TTC549 (cell line): ENCODE results near the gene SAP130.

ENCODE experiments used
- FAIRE-seq: peaks from 2 replicates; lab custom pipeline; 2012; peaks lifted over from hg19 to GRCh38; lab: Jason Lieb, UNC

SAP130 gene

GRCh38 chr2:128026448-128027277 is 1.2 kb downstream of the SAP130 start:
- FAIRE-seq, result no peak

DNA sequence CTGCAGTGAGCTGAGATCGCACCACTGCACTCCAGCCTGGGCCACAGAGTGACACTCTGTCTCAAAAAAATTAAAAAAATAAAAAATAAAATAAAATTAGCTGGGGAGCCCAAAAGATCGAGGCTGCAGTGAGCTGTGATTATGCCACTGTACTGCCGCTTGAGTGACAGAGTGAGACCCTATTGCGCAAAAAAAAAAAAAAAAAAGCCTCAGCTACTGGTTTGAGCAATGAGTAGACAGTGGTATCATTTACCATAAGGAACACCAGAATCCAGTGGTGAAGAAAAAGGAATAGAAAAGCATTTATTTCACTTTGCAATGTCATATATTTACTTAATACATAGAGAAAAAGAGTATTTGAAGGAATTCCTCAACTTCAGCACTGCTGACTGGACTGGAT is 3.0 kb downstream of the SAP130 start:
- no peak for FAIRE-seq

GRCh38 chr2:128017561-128017960 is 10.3 kb downstream of the SAP130 start:
- no peak for FAIRE-seq

- FAIRE-seq, result no peak
Observed at GRCh38 chr2:128016620-128017019, 11.2 kb downstream of the SAP130 start.

DNA sequence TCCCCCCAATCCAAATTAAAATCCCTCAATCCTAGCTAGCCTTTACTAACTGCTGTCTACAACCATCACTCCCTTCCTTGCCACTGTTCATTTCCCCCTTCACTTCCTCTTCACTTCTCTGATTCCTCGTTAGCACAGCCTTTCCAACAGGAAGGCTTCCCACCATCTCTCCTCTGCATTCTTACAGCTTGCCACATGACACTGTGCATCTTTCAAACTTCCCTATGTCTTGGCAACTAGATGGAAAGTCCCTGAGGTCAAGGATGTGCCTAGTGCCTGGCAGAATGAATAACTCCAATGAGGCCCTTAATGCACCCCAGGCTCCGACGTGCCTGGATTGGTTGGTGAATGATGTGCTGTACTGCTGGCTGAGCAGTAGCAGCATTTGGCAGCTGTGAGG is 15.2 kb downstream of the SAP130 start:
- FAIRE-seq, result no peak

DNA sequence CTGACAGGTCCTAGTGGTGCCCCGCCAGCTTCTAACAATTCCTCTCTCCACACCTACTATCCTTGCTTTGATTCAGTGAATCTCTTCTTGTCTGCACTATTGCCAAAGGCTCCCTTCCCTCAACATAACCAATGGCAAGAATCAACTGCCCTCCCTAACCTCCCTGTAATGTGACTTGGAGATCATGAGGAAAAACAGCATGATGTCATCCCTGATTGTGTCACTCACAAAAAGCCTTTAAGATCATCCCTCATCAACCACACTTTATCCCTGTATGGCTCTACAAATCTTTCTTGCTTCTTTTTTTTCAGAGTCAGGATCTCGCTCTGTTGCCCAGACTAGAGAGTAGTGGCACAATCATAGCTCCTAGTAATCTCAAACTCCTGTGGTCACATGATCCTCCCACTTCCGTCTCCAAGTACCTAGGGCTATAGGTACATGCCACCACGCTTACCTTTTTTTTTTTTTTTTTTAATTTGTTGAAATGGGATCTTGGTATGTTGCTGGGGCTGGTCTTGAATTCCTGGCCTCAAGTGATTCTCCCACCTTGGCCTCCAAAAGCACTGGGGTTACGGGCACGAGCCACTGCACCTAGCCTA is 19.7 kb downstream of the SAP130 start:
- no peak for FAIRE-seq

DNA sequence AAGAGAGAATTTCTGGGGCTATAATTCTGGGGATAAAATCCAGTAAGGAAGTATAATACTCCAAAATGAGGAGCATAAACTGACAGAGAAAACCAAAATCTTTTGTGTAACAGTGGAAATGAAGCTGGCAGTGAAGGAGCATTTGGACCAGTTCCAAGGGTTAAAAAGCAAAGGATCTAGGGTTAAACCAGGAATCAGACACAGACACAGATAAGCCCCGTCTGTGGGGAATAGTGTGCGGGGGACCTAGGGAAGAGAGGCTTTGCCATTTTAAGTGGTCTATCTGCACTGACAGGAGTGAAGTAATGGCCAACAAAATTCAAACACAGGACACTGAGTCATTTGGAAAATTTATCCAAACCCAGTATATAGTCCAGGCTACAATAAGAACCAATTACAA is 23.4 kb downstream of the SAP130 start:
- no peak for FAIRE-seq

GRCh38 chr2:128003463-128003862 is 24.4 kb downstream of the SAP130 start:
- FAIRE-seq, result no peak

GRCh38 chr2:127996160-127996559 is 31.7 kb downstream of the SAP130 start:
- no peak for FAIRE-seq

- no peak for FAIRE-seq
Observed at GRCh38 chr2:127995725-127996124, 32.1 kb downstream of the SAP130 start.

DNA sequence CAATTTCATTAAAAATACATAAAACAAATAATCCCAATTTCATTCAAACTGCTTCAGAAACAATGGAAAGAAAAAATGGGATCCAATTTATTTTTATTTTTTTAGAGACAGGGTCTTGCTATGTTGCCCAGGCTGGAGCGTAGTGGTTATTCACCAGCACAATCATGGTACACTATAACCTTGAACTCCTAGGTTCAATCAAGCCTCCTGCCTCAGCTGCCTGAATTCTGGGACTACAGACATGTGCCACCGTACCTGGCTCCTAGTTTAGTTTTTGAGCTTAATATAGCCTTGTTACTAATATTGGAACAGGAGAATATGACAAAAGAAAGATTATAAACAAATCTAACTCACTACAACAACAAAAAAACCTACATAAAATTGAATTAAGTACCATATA is 34.2 kb downstream of the SAP130 start:
- FAIRE-seq, result no peak

- no peak for FAIRE-seq
Observed at GRCh38 chr2:127991742-127992141, 36.1 kb downstream of the SAP130 start.

GRCh38 chr2:127986548-127987079 is 41.2 kb downstream of the SAP130 start:
- no peak for FAIRE-seq

DNA sequence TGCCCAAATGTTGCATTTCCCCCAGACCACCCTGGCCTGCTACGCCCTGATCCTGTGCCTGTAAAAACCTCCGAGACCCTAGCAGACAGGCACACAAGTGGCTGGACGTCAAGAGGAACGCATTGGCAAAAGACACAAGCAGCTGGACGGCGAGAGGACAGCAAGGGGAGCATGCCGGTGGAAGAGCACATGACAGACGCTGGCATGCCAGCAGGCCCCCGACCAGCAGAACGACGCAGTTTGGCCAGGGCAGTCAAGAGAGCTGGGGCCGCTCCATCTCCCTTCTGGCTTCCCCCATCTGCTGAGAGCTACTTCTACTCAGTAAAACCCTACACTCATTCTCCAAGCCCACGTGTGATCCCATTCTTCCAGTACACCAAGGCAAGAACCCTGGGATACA is 42.1 kb downstream of the SAP130 start:
- no peak for FAIRE-seq

- FAIRE-seq, result no peak
Observed at GRCh38 chr2:127985026-127985734, 42.7 kb downstream of the SAP130 start.

DNA sequence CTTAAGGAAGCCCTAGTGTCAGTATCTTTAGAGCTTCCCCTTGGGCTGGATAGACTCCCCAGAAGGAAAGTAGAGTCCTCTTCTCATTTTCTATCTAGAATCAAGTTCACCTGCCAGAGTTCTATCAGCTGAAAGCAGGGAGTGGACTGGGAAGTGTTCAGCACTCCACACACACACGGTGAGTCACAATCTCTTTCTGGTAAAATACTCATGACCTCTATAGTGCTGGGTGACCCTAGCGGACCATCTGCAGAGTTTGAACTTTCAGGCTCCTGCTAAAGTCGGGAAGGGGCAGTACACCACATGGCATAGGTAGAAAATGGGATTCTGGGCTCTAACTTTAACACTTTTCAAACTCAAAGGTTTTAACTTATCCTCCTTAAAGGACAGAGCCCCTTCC is 43.3 kb downstream of the SAP130 start:
- FAIRE-seq, result no peak

GRCh38 chr2:127969446-127969845 is 58.4 kb downstream of the SAP130 start:
- FAIRE-seq, result no peak

DNA sequence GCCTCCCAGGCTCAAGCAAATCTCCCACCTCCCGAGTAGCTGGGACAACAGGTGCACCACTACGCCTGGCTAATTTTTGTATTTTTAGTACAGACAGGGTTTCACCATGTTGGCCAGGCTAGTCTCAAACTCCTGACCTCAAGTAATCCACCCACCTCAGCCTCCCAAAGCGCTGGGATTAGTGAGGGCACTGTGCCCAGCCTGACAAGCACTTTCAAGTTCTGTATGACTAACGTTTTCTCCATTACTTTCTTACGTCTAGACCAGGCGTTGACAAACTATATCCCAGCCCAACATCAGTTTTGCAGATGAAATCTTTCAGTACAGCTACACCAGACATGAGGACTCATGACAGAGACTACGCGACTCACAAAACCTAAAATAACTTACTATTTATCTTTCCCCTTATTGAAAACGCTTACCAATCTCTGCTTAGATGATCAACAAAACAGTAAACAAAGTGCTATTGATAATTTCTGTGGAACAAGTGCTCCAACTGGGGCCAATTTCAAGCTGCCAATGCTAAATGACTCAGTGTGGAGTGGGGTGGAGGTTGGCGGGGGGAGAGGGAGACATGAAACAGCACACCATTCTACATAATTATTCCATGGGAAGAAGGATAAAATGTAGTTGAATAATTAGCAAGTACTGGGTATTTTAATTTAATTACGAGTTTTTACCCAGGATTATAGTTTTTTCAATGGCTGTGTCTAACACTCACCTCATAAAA is 59.1 kb downstream of the SAP130 start:
- FAIRE-seq, result no peak

DNA sequence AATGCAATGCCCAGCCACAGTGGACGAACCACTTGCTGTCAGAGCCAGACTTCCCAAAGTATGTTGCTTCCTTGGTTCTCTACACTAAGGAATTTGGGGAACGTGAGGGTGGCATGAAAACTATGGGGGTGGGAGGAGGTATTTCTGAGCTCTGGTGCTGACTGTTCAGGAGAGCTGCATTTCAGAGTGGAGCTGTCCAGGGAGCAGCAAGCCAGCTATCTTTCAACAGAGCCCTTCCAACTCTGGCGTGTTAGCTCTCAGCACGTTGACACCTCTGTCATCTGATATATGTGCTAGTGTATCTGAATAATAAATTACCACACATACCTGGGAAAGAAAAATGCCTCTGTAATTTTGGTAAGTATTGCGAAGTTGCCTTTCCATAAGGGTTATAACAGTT is 66.1 kb downstream of the SAP130 start:
- no peak for FAIRE-seq

DNA sequence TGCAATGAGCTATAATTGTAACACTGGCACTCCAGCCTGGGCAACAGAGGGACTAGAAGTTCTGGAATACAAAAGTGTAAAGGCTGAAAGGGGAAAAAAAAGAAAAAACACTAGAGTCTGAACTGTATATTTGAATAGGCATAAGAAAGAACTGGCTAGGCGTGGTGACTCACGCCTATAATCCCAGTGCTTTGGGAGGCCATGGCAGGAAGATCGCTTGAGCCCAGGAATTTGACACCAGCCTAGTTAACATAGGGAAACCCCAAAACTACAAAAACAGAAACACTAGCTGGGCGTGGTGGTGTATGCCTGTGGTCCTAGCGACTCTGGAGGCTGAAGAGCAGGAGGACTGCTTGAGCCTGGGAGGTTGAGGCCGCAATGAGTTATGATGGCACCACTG is 70.6 kb downstream of the SAP130 start:
- no peak for FAIRE-seq

- no peak for FAIRE-seq
Observed at GRCh38 chr2:127954857-127955256, 73.0 kb downstream of the SAP130 start.

DNA sequence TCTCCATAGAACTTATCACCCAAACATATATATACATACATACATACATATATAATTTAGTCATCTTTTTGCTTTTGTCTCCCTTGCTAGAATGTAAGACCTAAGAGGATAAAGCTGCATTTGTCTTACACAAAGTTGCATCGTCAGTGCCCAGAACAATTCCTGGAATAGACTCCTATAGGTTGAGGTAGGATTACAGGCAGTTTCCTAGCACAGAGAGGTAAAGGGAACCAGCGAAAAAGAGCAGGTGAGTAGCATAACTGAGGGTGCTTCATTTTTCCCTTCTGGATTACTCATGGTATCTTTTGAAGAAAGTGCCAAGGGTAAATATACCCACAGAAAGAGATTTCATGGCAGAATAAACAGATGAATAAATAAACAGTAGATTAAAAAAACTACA is 74.0 kb downstream of the SAP130 start:
- FAIRE-seq, result no peak
